HepG2 (cell line): ENCODE measurements around the gene FBXW4. TPM values are rescaled to one million over a fixed set of nuclear protein-coding genes. Genes with fewer than 3 reads are reported as not detected.

Experiments used
- ATAC-seq: fragments of 200-7000 bp; cut with Tn5 transposase; 3 replicates; pipeline ENCODE4 v1.9.1; 2020; ENCODE audit warnings: mild to moderate bottlenecking, moderate library complexity
- BruUV-seq: library from RNA; stranded (reverse); fragments of 400-500 nt; replicated peaks from 2 replicates; lab custom pipeline; 2021; lab: Mats Ljungman, UMichigan
- CTCF ChIA-PET: fragments of 300-600 bp; formaldehyde crosslinking; extraction: SDS; loops from one replicate; lab custom pipeline; 2021; ENCODE audit warnings: low total read pairs, inconsistent platforms, low intra/inter-chr PET ratio; lab: Yijun Ruan, JAX
- POLR2A ChIA-PET: fragments of 350-600 bp; sonication (Branson Sonifier 250); formaldehyde crosslinking; loops from one replicate; lab custom pipeline; 2020; ENCODE audit warnings: antibody characterized with exemption, inconsistent platforms; lab: Yijun Ruan, JAX
- DNase-seq: peaks from one replicate; pipeline ENCODE4 v3.0.0-alpha.2; 2015; ENCODE audit warnings: low spot score
- FAIRE-seq: peaks from 3 replicates; lab custom pipeline; 2011; peaks lifted over from hg19 to GRCh38; lab: Jason Lieb, UNC
- H2AFZ ChIP-seq: one replicate; pipeline ENCODE4 v1.6.1; 2011; ENCODE audit warnings: low read length, inconsistent platforms
- H3K27ac ChIP-seq: fragments of 300-600 bp; 3 replicates; pipeline ENCODE4 v1.8.0; 2011; ENCODE audit warnings: mixed run types, mild to moderate bottlenecking, mixed read lengths, low read length, inconsistent platforms; ENCODE audit not compliant: insufficient read depth; ENCODE audit errors: extremely low read length
- H3K27me3 ChIP-seq, 2 experiments: fragments of 200-600 bp in 1 of 2; 2 replicates in 1 of 2; 3 replicates in 1 of 2; pipeline versions ENCODE4 v1.6.0 to v1.8.0; 2011; ENCODE audit warnings: low read length in 2 of 2, mild to moderate bottlenecking in 2 of 2, moderate library complexity in 2 of 2, inconsistent platforms in 1 of 2; ENCODE audit not compliant: insufficient read depth in 2 of 2, control insufficient read depth in 1 of 2
- H3K36me3 ChIP-seq, 2 experiments: fragments of 200-600 bp in 1 of 2; replicated peaks in 1 of 2; 2 replicates in 1 of 2; 3 replicates in 1 of 2; pipeline versions ENCODE4 v1.5.1 to v1.8.0; 2011; ENCODE audit warnings: low read length in 2 of 2, inconsistent platforms in 1 of 2; ENCODE audit not compliant: insufficient read depth in 2 of 2, control insufficient read depth in 1 of 2
- H3K4me1 ChIP-seq: 2 replicates; pipeline ENCODE4 v1.5.1; 2012; ENCODE audit warnings: low read length, inconsistent platforms; ENCODE audit not compliant: insufficient read depth
- H3K4me2 ChIP-seq: 2 replicates; pipeline ENCODE4 v1.6.0; 2011; ENCODE audit warnings: low read depth, low read length, inconsistent platforms
- H3K4me3 ChIP-seq, 3 experiments: fragments of 200-600 bp in 1 of 3; sonication (generic), shearing (Covaris generic) in 1 of 3; replicated peaks in 1 of 3; 2 replicates each; pipeline ENCODE4 v1.5.1; 2011 to 2016; ENCODE audit warnings: low read length in 3 of 3, inconsistent platforms in 2 of 3, low read depth in 2 of 3, mild to moderate bottlenecking in 2 of 3, control low read depth in 1 of 3, mixed read lengths in 1 of 3; ENCODE audit not compliant: insufficient read depth in 1 of 3
- H3K79me2 ChIP-seq: one replicate; pipeline ENCODE4 v1.6.1; 2011; ENCODE audit warnings: low read length, inconsistent platforms; ENCODE audit not compliant: insufficient read depth
- H3K9ac ChIP-seq: 2 replicates; pipeline ENCODE4 v1.6.0; 2011; ENCODE audit warnings: mild to moderate bottlenecking, low read depth, low read length, inconsistent platforms; ENCODE audit not compliant: insufficient read depth
- H3K9me3 ChIP-seq: 2 replicates; pipeline ENCODE4 v1.5.1; 2012; ENCODE audit warnings: mild to moderate bottlenecking, low read length
- H4K20me1 ChIP-seq: 2 replicates; pipeline ENCODE4 v1.6.0; 2011; ENCODE audit warnings: inconsistent platforms, mild to moderate bottlenecking, low read length, moderate library complexity; ENCODE audit not compliant: insufficient read depth
- CEBPG ChIP-seq: IDR thresholded peaks from 2 replicates; pipeline ENCODE4 v1.6.1; 2016
- FOXK1 ChIP-seq: sonication (generic); formaldehyde crosslinking; IDR thresholded peaks from 2 replicates; pipeline ENCODE4 v1.4.0; 2020; ENCODE audit warnings: low read depth, missing genetic modification reagents, borderline replicate concordance
- MEIS2 ChIP-seq: sonication (generic); formaldehyde crosslinking; IDR thresholded peaks from 2 replicates; pipeline ENCODE4 v1.9.0; 2021; ENCODE audit warnings: mild to moderate bottlenecking, missing genetic modification reagents
- NPAS2 ChIP-seq: sonication (generic); formaldehyde crosslinking; IDR thresholded peaks from 2 replicates; pipeline ENCODE4 v1.8.0; 2022; ENCODE audit warnings: mild to moderate bottlenecking, missing genetic modification reagents, borderline replicate concordance
- PHB2 ChIP-seq: fragments of 450-650 bp; IDR thresholded peaks from 2 replicates; pipeline ENCODE4 v1.6.1; 2018; ENCODE audit not compliant: partially characterized antibody
- ZBTB25 ChIP-seq: IDR thresholded peaks from 2 replicates; pipeline ENCODE4 v1.6.1; 2018; ENCODE audit warnings: missing genetic modification reagents
- ZKSCAN5 ChIP-seq: sonication (generic); formaldehyde crosslinking; IDR thresholded peaks from 2 replicates; pipeline ENCODE4 v1.5.1; 2020; ENCODE audit warnings: mild to moderate bottlenecking, missing genetic modification reagents
- ZNF564 ChIP-seq: sonication (generic); formaldehyde crosslinking; IDR thresholded peaks from 2 replicates; pipeline ENCODE4 v1.8.1; 2023; ENCODE audit warnings: mild to moderate bottlenecking, missing genetic modification reagents
- WGBS: methylation state at CpG from one replicate; pipeline ENCODE4 v1.1.6; 2017; ENCODE audit warnings: low lambda C conversion rate; 5-methylcytosine and 5-hydroxymethylcytosine counted together
- in situ Hi-C: cut with HindIII; loops from 2 replicates; pipeline ENCODE4 v1.10.0; 2017; ENCODE audit warnings: low pct_unique_long_range_greater_than_20kb; ENCODE audit not compliant: extremely low pct_ligation_motif_present
- intact Hi-C: fragments of 100-400 bp; cut with micrococcal nuclease; formaldehyde crosslinking; loops from one replicate; pipeline ENCODE4 v1.10.0; 2022; ENCODE audit not compliant: unreplicated experiment
- polyA plus RNA-seq, 8 experiments: library from polyadenylated mRNA; depleted of rRNA in 3 of 8; stranded (reverse) in 7 of 8; unstranded in 1 of 8; fragments of >200 nt; fragmentation: Illumina TruSeq in 4 of 8; extraction: Trizol in 4 of 8; gene quantifications; 2 replicates each; pipeline versions ENCODE4 v1.2.1 to v1.2.3, GENCODE V29; 2011 to 2016; ENCODE audit warnings: low read depth in 4 of 8, missing spikeins in 1 of 8, mixed read lengths in 1 of 8; ENCODE audit not compliant: insufficient read depth in 1 of 8
- total RNA-seq, 5 experiments: library from RNA; depleted of rRNA; stranded (reverse); fragments of >200 nt; fragmentation: Illumina TruSeq; extraction: Trizol; gene quantifications; 2 replicates each; pipeline ENCODE4 v1.2.3, GENCODE V29; 2016; ENCODE audit warnings: low read depth in 1 of 5
- TF ChIP-seq, protein P1 (sequence below): sonication (generic); formaldehyde crosslinking; IDR thresholded peaks from 2 replicates; pipeline ENCODE4 v1.5.1; 2020; ENCODE audit warnings: mild to moderate bottlenecking, moderate library complexity, missing genetic modification reagents

Gene FBXW4
- total and polyA plus RNA-seq, 2 of the 13 experiments (the other 11 are each of a cell fraction or from before 2014, with no cell fraction given) = 23.5 to 33.7 TPM

DNA sequence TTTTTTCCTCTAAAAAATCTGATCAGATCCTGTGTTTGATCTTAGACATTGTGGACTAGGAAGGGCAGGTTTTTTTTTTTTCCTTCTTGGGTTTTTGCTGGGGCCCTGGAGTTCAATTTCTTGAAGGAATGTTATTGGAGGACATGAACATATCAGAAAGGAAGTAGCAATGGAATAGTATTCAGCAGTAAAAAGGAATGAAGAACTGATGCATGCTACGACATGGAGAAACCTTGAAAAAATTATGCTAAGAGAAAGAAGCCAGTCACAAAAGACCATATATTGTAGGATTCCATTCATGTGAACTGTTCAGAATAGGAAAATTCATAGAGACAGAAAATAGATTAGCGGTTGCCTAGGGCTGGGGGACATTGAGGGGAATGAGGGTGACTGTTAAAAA is 47.0 kb upstream of the FBXW4 start:
- no peaks in the 10 kb centered on the region for H3K9me3 ChIP-seq

More for the DNA sequence above, 47.0 kb upstream of the FBXW4 start:
- Histone ChIP-seq H3K4me3 (no peak overlapping the region), H4K20me1 (no peaks in the 10 kb centered on the region), H3K27me3 (peaks cover 0 to 3% of the 10 kb centered on the region in 2 experiments; a peak in 1 of 5 replicates), H3K9ac (no peak overlapping the region), H3K27ac (no peak overlapping the region), H3K36me3 (no peaks in the 10 kb centered on the region), H3K4me2 (no peak overlapping the region), H3K4me1 (peaks cover 12% of the 10 kb centered on the region), H2AFZ (no peak overlapping the region), H3K79me2 (no peaks in the 10 kb centered on the region)
- no TSS peak for BruUV-seq
- no peak for DNase-seq
- 41% methylated on average over 2 of the region's 2 CpGs for WGBS
- TF ChIP-seq ZNF564 (CRISPR knock-in tag) = no peak
- TF ChIP-seq ZBTB25 (CRISPR knock-in tag) = no peak
- no peak for TF ChIP-seq CEBPG (CRISPR knock-in tag)
- no peak for TF ChIP-seq PHB2
- no peak for TF ChIP-seq NPAS2 (CRISPR knock-in tag)
- TF ChIP-seq ZKSCAN5 (CRISPR knock-in tag) = no peak
- no peak for TF ChIP-seq MEIS2 (CRISPR knock-in tag)
- no peak for TF ChIP-seq FOXK1 (CRISPR knock-in tag)
- TF ChIP-seq, protein P1, sequence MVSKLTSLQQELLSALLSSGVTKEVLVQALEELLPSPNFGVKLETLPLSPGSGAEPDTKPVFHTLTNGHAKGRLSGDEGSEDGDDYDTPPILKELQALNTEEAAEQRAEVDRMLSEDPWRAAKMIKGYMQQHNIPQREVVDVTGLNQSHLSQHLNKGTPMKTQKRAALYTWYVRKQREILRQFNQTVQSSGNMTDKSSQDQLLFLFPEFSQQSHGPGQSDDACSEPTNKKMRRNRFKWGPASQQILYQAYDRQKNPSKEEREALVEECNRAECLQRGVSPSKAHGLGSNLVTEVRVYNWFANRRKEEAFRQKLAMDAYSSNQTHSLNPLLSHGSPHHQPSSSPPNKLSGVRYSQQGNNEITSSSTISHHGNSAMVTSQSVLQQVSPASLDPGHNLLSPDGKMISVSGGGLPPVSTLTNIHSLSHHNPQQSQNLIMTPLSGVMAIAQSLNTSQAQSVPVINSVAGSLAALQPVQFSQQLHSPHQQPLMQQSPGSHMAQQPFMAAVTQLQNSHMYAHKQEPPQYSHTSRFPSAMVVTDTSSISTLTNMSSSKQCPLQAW = no peak
- CTCF ChIA-PET = no interaction called here
- intact Hi-C loops = no loop called here
- in situ Hi-C loops = no loop called here
- no peak for ATAC-seq
- POLR2A ChIA-PET = no interaction called here
- FAIRE-seq = no peak
